HG03139 (cell line): ENCODE results near the gene OGFR.

Experiments used
- ATAC-seq: cut with Tn5 transposase; IDR thresholded peaks from one replicate; pipeline ENCODE4 v1.9.1; 2021; ENCODE audit not compliant: unreplicated experiment

OGFR gene

DNA sequence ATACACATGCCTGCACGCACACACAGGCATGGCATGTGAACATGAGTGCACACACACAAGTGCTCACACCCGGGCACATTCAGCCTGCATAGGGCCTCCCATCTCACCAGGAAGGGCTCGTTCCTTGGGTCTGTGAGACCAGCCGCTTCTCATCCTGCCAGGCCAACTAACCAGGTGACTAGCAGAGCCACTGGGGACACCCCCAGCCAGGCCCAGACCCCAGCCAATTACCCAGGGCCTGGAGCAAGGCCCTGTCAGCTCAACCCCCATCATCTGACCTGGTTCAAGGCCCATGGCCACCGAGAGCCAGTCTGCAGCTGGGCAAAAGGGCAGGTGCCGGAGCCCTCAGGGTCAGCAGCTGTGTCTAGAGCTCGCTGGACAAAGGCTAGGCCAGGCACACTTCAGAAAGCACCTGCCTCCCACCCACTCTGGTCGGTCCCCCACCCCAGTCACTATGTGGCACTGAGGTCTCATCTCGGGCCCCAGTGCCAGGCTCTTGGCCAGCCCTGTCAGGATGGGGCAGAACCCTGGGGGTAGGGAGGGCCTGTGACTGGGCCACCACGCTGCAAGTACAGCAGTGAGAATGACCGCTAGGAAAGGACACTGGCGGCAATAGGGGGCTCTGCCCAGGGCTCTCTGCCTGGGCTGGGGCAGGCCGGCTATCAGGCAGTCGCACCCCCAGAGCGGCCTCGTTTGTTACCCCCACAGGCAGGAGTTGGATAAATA lies 35.1 kb upstream of the OGFR start:
- no peak for ATAC-seq

DNA sequence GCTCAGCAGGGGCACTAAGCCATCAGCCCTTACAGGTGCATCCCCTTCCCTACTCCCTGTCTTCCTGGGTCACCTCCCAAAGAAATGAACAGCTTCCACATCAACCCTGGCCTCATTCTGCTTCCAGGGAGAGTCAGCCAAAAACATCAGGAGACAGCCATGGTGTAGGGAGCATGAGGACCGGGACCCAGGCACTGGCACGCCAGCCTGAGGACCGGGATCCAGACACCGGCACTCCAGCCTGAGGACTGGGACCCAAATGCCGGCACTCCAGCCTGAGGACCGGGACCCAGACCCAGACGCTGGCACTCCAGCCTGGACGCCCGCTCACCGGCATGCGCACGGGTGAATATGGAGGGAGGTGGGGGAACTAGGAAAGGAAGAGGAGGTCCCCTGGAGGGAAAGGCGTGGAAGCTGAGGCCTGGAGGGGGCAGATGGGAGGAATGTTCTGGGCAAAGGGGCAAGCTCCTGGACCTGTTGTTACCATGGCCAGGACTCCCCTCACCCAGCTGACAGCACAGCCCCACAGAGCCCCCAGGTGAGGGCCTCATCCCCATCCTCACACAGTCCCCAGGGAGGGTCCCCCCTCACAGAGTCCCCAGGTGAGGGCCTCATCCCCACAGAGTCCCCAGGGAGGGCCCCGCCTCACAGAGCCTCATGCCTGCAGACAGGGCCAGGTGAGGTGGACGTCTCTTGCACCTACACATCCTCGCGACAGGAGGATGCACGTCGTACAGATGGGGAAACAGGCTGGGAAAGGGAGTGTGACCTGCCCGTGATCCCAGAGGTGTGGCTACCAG lies 34.3 kb upstream of the OGFR start:
- no peak for ATAC-seq

DNA sequence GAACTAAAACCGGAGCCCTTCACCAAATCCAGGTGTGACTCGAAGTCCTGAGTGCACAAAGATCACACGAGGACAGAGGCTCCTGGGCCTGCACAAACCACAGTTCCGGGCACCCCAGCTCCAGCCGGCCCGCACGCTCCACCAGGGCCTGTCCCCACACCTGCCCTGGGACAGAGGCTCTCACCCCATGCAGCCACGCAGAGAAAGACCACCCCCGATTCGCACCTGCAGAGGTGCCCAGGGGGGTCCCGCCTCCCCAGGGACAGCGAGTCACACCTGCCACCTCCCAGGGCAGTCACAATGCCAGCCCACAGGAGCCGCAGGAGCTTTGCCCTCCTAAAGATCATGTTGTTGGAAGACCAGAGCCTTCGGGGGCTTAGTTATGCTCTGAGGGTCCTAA lies 33.7 kb upstream of the OGFR start:
- no peak for ATAC-seq

DNA sequence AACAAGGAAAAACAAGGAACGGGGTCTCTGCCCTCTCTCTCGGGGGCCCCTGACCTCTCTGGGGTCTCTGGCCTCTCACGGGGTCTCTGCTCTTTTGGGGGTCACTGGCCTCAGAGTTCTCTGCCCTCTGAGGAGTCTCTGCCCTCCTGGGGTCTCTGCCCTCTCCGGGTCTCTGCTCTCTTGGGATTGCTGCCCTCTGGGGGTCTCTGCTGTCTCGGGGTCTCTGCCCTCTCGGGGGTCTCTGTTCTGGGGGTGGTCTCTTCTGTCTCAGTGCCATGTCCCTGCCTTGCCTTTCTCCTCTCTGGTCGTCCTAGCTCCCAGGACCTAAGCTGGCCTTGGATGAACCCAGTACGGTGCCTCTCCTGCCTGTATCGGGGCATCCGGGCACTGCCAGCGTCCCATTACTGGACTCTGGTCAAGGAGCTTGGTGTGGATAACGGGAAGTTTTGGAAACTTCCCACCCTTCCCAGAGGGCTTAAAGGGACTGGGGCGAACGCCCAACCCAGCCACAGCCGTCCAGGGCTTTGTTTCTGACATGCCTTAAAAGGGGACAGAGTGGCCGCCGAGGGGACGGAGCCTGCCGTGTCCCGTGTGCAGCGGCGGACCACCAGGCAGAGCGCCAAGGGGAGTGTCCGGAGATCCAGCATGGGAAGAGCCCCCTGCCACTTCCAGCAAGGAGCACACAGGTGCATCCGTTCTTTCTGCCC lies 33.1 kb upstream of the OGFR start:
- ATAC-seq = no peak

DNA sequence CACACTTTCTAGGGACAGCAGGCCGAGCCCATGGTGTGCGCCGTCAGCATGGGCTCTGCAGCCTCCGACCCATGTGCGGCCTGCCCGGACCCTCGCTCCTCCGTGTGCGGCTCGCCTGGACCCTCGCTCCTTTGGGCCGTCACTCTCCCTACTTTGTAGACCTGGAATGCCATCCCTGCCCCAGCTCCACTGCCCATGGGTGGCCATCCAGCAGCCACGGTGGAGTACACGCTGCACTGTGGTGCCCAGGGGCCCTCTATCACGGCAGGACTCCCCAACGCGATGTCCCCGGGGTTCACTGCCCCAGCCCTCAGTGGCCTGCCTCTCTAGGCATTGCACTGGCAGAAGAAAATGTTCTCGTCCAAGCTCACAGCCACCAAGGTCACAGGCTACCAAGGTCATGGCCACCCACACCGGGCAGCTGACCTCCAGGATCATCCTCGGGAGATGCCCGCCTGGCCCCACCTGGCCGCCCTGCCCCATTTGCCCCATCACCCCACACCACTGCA lies 32.5 kb upstream of the OGFR start:
- ATAC-seq = no peak

DNA sequence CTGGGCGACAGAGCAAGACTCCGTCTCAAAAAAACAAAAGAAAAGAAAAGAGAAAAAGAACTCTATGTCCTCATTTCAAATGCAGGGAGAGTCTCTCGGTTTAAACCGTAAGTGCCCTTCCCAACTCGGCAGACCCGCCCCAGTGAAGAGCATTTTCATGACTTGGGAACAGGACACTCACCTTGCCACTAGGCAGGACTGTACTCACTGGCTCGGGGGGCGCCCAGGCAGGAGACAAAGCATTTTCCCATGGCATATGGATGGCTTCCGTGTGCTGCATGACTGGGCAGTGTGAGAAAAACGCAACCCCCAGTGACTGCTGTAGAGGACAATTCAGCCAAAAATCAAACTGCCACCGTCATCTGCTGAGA lies 32.0 kb upstream of the OGFR start:
- no peak for ATAC-seq

DNA sequence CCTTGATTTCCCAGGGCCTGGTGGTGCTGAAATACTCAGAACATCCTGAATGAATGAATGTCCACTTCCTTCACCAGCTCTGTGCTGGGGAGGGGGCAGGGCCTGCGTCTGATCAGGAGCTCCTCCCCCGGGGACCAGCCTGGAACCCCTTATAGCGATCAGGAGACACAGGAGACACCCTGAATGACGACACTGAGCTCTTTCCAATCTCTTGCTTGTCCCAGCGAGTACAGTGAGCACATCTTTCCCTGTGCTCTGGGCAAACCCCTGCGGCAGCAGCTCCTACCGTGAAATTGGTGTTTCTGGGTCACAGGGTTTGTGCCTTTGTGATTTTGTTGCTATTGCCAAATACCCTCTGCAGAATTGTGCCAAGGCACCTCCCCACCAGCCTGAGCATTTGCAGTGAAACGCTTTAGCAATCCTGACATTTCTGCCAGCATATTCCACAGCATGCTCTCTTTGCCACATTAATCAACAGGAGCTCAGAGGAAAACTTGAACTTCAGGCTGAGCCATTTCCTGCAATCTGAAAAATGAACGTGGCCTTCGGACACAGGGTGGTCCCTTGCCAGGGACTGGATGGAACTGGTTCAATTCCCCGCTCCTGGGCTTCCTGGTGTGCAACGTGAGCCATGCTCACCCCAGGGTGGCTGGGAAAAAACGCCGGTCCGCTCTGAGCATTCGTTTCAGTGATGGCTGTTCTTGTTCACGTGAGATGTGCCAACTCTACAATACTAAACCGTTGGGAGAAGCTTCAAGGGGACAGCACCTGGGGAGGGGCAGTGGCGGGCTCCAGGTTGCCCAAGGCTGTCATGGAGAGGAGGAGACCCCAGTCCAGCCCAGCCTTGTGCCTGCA lies 31.4 kb upstream of the OGFR start:
- ATAC-seq = no peak

DNA sequence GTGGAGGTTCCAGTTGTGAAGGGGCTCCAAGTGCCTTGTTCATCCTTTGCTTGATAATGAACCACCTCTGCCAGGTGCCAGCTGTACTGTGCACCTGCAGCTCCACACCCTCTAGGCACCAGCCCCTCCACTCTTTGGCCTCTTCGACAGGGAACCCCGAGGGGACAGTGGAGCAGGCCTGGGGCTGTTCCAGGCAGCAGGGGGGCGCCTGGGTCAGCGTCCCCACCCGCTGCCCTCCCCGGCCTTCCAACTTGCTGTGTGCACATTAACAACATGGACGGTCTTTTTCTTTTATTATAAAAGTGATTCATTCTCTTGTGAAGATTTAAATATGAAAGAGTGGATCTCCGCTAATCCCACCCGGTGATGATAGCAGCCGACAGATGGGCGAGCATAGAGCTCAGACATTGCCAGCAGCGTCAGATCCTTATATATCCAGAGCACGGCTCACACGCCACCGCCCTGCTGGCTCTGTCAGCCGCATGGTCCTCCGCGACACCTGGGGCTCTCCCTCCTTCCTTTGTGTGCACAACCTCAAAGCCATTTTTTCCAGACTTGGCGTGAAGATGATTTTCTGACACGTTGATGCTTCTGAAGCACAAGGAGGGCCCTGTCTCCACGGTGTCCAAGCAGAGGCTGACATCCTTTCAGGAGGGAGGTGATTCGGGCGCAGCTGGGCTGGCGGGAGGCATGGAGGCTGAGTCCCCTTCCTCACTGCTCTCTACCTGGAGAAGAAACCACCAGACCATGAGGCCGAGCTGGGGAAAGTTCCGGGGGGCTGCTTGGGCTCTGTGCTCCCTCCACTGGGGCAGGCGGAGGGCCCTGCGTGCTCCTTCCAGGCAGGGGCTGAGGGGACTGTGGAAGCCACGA lies 30.6 kb upstream of the OGFR start:
- no peak for ATAC-seq

DNA sequence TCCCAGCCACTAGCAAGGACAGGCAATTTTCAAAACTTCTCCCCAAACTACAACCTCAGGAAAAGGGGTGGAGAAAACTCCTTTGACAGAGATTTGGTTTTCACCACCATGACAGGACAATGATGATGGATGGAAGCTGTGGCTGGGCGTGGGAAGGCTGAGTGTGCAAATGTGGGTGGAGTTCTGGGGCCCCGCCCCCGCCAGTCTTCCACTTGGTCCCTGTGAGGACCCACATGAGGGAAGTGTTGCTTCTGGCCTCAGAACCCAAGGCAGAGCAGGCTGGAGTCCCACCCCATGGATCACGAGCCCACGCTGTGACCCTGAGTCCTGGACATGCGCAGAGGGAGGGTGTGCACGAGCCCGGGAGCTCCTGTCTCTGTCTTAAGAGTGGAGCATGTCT lies 29.9 kb upstream of the OGFR start:
- ATAC-seq = no peak

DNA sequence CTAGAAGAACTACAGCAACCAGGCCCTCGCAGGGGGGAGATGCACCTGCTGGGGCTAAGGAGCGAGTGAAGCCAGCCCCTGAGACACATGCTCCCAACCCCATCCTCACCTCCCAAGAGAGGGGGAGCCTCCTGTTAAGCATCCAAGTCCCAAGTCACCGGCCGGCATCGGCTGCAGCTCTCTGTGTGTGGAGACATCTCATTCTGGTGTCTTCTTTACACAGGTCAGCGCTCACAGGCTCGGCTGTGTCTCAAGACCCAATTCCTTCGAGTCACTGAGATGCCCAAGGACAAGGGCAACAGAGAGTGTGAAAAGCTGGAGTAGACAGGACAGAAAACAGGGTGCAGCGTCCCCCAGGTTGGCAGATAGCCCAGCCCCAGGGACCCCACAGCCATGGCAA lies 29.4 kb upstream of the OGFR start:
- ATAC-seq = no peak

DNA sequence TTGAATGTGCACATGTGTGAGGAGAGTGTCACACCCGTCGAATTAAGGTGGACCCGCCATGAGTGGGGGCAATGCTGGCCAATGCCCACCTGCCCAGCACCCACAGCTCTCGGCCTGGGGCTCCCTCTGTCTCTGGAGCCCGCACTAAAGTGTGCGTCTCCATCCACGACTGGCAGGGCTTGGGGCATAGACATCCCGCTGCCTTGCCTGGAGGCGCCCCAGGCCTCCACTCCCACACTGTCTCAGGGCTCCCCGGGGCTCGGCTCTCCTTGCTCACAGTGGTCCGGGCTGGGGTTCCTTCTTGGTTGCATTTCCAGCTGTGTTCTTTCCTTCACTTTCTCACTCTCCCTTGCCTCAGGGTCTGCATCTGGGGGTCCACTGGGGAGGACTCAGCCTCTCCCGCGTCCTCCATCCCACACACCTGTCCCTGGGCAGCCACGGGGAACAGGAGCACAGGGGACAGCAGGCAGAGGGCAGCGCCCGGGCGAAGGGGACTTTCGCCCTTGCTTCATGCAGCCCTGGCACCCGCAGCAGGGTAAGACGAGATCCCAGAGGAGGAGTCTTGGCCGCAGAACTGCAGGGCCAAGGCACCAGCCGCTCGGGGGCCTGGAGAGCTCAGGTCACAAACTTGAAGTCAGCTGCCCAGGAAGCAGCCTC lies 28.5 kb upstream of the OGFR start:
- ATAC-seq = no peak

DNA sequence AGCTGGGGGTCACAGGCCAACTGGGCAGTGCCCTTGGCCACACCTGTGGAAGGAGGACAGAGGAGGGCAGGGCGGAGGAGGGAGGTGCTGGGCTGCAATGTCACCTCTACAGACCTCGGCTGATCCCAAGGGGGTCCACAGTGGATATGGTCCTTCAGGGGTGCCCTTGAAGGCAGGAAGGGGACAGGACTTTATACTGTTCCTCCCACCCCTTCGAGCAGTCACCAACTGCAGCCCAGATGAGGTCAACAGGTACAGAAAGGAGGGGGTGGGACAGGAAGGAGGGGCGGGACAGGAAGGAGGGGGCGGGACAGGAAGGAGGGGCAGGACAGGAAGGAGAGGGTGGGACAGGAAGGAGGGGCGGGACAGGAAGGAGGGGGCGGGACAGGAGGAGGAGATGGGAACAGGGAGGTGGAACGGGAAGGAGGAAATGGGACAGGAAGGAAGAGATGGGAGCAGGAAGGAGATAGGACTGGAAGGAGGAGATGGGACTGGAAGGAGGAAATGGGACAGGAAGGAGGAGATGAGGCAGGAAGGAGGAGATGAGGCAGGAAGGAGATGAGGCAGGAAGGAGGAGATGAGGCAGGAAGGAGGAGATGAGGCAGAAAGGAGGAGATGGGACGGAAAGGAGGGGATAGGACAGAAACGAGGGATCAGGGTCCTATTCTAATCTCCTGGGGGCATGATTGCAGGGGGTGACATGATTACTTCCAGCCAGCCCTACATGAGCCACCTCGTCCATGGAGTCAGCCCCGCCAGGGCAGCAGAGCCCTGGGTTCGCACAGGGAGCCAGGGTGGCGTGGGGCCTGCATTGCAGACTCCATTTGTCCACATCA lies 27.7 kb upstream of the OGFR start:
- ATAC-seq = no peak

DNA sequence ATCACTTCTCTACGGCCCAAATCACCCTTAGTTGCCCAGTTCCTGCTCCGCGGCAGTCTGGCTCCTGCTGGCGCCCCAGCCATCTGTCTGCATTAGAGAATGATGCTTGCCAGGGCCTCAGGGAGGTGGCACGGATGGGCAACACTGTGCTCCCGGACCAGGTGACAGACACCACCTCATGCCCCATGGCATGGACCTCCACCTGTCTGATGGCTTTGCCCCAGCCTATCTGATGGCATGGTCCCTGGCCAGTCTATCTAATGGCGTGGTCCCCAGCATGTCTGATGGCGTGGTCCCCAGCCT lies 27.2 kb upstream of the OGFR start:
- ATAC-seq = no peak

DNA sequence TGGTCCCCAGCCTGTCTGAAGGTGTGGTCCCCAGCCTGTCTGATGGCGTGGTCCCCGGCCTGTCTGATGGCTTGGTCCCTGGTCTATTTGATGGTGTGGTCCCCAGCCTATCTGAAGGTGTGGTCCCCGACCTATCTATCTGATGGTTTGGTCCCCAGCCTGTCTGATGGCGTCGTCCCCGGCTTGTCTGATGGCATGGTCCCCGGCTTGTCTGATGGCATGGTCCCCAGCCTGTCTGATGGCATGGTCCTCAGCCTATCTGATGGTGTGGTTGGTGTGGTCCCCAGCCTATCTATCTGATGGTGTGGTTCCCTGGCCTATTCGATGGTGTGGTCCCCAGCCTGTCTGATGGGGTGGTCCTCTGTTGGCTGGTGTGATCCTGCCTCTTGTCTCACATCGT lies 26.6 kb upstream of the OGFR start:
- ATAC-seq = no peak

DNA sequence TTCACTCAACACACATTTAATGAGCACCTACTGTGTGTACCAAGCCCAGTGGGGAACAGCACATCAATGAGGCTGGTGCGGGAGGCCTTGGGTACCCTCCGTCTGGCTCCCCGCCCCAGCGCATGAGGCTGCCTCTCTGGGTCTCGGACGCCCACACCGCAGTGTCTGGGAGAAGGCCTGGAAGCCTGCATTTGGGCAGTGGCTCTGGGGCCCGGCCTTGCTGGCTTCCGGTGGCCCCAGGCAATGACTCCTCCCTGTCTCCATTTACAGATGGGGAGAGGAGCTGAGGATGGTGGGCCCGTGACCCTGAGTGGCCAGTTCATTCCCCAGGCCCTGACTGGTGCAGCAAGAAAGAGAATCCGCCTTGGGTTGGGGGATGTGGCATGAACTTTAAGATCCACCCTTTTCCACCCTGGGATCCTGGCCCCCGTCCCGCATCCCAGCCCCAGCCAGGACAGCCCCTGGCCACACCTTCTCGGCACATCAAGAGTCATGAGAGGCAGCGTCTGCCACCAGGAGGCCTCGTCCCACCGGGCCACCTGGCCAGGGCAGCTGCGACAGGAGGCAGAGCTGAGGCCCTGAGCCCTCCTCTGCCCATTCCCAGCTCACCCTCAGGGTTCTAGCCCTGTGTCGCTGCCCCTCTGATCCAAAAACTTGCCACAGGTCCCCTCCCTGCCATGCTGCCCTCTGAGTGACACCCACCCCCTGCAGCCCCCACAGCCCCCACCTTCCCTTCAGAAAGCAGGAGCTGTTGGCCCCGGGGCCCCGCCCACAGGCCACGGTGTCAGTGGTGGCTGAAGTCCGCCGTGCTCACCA lies 25.8 kb upstream of the OGFR start:
- no peak for ATAC-seq

DNA sequence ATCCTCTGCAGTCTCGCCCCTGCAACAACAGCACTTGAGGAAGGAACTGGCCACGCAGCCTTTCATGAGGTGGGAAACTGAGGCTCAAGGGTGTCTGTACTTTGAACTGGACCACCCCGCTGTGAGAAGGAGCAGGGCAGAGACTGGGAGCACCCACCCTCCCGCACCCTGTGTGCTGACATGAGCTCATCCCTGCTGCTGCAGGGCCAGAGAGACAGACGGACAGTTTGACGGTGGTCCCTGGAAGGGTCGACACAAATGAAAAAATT lies 25.3 kb upstream of the OGFR start:
- ATAC-seq = no peak

DNA sequence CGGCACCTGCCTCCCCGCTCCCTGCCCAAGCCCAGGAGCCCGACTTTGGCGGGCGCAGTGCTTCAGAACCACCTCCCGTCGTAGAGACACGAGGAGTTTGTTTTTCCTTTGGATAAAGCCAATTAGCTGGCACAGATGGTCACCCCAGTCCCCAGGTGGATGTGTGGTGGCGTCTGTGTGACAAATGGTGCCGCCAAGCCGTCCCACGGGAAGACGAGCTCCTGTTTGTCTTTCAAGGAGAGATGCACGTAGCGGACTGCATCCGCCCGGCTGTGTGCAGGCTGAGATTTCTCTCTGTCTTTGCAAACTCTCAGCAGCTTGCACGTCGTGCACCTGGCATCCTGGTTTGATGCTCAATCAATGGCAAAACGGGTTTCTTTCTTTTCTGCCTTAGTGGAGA lies 24.4 kb upstream of the OGFR start:
- ATAC-seq = no peak

DNA sequence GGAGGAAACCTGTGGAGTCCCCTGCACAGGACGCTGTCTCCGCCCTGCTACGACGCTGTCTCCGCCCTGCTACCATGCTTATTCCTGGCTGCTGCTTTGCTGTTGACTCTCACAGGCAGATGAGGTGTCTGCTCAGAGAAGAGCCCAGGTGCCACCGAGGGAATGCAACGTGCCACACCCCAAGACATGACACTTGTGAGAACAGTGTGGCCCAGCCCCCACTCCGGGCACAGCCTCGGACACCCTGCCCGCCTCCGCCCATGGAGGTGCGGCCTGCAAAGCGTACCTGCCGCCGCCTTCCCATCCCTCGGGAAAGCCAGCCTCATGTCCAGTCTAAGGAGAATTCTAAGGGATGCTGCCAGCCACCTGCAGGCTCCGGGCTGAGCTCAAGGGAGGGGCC lies 23.9 kb upstream of the OGFR start:
- no peak for ATAC-seq
